ENCODE results near the gene FHOD3.

DNA sequence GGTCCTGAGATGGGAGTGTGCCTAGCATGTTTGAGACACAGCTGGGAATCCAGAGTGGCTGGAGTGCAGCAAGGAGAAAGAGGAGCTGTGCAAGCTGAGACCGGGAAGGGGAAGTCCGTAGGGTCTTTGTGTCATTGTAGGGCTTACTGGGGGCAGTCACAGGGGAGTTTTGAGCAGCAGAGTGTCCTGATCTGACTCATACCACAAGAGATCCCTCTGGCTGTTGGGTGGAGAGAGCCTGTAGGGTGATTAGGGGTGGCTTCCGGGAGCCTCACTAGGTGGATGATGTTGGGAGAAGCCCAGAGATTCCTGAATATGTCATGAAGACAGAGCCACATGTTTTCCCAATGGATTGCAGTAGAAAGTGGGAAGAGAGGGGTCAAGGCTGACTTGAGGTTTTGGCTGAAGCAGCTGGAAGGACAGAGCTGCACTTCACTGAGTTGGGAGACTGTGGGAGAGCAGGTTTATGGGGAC is 30.9 kb downstream of the FHOD3 start:
- no peak for TF ChIP-seq ZNF274 (IDR thresholded peaks at IDR 0.05; ENCODE audit: borderline replicate concordance, extremely low read depth, low read length)
- TF ChIP-seq, protein P1, sequence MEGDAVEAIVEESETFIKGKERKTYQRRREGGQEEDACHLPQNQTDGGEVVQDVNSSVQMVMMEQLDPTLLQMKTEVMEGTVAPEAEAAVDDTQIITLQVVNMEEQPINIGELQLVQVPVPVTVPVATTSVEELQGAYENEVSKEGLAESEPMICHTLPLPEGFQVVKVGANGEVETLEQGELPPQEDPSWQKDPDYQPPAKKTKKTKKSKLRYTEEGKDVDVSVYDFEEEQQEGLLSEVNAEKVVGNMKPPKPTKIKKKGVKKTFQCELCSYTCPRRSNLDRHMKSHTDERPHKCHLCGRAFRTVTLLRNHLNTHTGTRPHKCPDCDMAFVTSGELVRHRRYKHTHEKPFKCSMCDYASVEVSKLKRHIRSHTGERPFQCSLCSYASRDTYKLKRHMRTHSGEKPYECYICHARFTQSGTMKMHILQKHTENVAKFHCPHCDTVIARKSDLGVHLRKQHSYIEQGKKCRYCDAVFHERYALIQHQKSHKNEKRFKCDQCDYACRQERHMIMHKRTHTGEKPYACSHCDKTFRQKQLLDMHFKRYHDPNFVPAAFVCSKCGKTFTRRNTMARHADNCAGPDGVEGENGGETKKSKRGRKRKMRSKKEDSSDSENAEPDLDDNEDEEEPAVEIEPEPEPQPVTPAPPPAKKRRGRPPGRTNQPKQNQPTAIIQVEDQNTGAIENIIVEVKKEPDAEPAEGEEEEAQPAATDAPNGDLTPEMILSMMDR (IDR thresholded peaks at IDR 0.05; ENCODE audit: control extremely low read depth in 1 of 3, insufficient read depth in 1 of 3, low read depth in 1 of 3, low read length in 3 of 3), result no peak
